ENCODE data around the gene PRDM10. TPM values are rescaled to one million over a fixed set of nuclear protein-coding genes. Genes with fewer than 3 reads are reported as not detected.

PRDM10 gene
- total RNA-seq, 1 donor: 8.0 TPM

DNA sequence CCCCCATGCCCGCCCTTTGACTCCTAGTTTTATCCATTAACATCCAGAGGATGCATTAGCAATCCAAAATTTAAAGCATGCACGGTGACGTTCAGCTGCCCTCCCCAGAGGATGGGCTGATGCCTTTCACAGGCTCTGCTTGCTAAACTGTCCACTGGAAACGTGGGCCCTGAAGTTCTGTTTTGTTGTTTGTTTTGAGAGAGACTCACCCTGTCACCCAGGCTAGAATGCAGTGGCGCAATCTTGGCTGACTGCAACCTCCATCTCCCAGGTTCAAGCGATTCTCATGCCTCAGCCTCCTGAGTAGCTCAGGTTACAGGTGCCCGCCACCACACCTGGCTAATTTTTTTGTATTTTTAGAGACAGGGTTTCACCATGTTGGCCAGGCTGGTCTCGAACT lies 146.6 kb downstream of the PRDM10 start:
- H2AFZ ChIP-seq (ENCODE audit: low read length): no peak overlapping the region
- no peak overlapping the region for H3K4me2 ChIP-seq (ENCODE audit: insufficient read depth, low read length)
- TF ChIP-seq, protein P1, sequence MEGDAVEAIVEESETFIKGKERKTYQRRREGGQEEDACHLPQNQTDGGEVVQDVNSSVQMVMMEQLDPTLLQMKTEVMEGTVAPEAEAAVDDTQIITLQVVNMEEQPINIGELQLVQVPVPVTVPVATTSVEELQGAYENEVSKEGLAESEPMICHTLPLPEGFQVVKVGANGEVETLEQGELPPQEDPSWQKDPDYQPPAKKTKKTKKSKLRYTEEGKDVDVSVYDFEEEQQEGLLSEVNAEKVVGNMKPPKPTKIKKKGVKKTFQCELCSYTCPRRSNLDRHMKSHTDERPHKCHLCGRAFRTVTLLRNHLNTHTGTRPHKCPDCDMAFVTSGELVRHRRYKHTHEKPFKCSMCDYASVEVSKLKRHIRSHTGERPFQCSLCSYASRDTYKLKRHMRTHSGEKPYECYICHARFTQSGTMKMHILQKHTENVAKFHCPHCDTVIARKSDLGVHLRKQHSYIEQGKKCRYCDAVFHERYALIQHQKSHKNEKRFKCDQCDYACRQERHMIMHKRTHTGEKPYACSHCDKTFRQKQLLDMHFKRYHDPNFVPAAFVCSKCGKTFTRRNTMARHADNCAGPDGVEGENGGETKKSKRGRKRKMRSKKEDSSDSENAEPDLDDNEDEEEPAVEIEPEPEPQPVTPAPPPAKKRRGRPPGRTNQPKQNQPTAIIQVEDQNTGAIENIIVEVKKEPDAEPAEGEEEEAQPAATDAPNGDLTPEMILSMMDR (IDR thresholded peaks at IDR 0.05; ENCODE audit: extremely low read depth, low read depth, low read length): no peak
- peaks cover 5% of the 10 kb centered on the region for H3K36me3 ChIP-seq (ENCODE audit: insufficient read depth, low read length)
- no peak overlapping the region for H3K27ac ChIP-seq (ENCODE audit: low read depth, low read length)
- peaks cover 6% of the 10 kb centered on the region for H3K4me1 ChIP-seq (ENCODE audit: insufficient read depth, low read length)
- no peaks in the 10 kb centered on the region for H3K79me2 ChIP-seq (ENCODE audit: insufficient read depth, low read length)
- H3K4me3 ChIP-seq (ENCODE audit: insufficient read depth, low read length): no peak overlapping the region
- H4K20me1 ChIP-seq (ENCODE audit: insufficient read depth, low read length): no peaks in the 10 kb centered on the region
- no peak for DNase-seq (ENCODE audit: insufficient read length, low spot score, missing footprints)
- peaks cover 20% of the 10 kb centered on the region for H3K27me3 ChIP-seq (ENCODE audit: insufficient read depth, low read length)
- no peaks in the 10 kb centered on the region for H3K9me3 ChIP-seq (ENCODE audit: low read depth, low read length)

DNA sequence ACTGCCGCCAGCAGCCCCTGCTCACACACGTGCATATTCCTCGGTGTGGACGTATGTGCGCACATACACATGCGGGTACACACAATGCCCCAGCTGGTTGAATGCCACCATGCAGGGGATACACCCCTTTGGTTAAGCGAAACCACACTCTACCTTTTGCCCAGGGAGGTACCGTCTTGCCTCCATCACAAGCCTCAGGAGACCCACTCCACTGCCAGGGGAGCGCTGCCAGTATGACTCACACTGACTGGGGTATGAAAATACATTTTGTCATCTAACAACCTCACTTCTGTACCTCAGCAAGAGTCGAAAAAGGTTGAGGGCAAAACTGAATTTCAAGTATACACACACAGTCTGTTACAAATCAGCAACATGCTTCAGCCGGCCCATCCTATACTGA lies 147.5 kb downstream of the PRDM10 start:
- Histone ChIP-seq H4K20me1 (ENCODE audit: insufficient read depth, low read length) (no peaks in the 10 kb centered on the region), H3K4me3 (ENCODE audit: insufficient read depth, low read length) (no peak overlapping the region), H3K27me3 (ENCODE audit: insufficient read depth, low read length) (peaks cover 28% of the 10 kb centered on the region), H3K4me2 (ENCODE audit: insufficient read depth, low read length) (no peak overlapping the region), H3K79me2 (ENCODE audit: insufficient read depth, low read length) (no peaks in the 10 kb centered on the region), H3K36me3 (ENCODE audit: insufficient read depth, low read length) (no peaks in the 10 kb centered on the region), H3K4me1 (ENCODE audit: insufficient read depth, low read length) (peaks cover 6% of the 10 kb centered on the region), H3K27ac (ENCODE audit: low read depth, low read length) (no peak overlapping the region), H2AFZ (ENCODE audit: low read length) (no peak overlapping the region), H3K9me3 (ENCODE audit: low read depth, low read length) (no peaks in the 10 kb centered on the region)
- DNase-seq (ENCODE audit: insufficient read length, low spot score, missing footprints): no peak
- TF ChIP-seq, protein P1 (IDR thresholded peaks at IDR 0.05; ENCODE audit: extremely low read depth, low read depth, low read length): no peak

DNA sequence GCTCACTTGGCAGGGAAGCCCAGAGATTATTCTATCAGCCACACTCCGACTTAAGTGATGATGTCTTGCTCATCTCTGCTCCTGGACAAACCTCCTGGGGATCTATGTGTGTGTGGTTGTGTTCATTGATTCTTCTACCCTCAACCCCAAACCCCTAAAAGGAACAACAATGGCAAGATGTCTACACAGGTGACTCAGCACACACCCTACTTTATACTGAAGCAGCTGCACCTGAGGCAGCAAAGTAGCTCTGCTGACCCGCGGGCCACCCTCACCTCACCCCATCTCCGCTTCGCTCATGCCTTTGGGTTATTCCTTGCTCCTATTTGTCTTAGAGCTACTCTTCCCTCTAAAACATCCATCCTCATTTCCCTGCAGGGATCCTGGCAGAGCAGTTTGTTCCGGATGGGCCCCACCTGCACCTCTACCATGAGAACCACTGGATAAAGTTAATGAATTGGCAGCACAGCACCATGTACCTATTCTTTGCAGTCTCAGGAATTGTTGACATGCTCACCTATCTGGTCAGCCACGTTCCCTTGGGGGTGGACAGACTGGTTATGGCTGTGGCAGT lies 148.3 kb downstream of the PRDM10 start:
- Histone ChIP-seq H3K9me3 (ENCODE audit: low read depth, low read length) (no peaks in the 10 kb centered on the region), H3K27ac (ENCODE audit: low read depth, low read length) (no peak overlapping the region), H4K20me1 (ENCODE audit: insufficient read depth, low read length) (no peaks in the 10 kb centered on the region), H3K4me2 (ENCODE audit: insufficient read depth, low read length) (no peak overlapping the region), H3K36me3 (ENCODE audit: insufficient read depth, low read length) (no peaks in the 10 kb centered on the region), H2AFZ (ENCODE audit: low read length) (no peak overlapping the region), H3K4me1 (ENCODE audit: insufficient read depth, low read length) (peaks cover 6% of the 10 kb centered on the region), H3K4me3 (ENCODE audit: insufficient read depth, low read length) (no peak overlapping the region), H3K79me2 (ENCODE audit: insufficient read depth, low read length) (no peaks in the 10 kb centered on the region), H3K27me3 (ENCODE audit: insufficient read depth, low read length) (peaks cover 30% of the 10 kb centered on the region)
- no peak for DNase-seq (ENCODE audit: insufficient read length, low spot score, missing footprints)
- TF ChIP-seq, protein P1 (IDR thresholded peaks at IDR 0.05; ENCODE audit: extremely low read depth, low read depth, low read length): no peak

DNA sequence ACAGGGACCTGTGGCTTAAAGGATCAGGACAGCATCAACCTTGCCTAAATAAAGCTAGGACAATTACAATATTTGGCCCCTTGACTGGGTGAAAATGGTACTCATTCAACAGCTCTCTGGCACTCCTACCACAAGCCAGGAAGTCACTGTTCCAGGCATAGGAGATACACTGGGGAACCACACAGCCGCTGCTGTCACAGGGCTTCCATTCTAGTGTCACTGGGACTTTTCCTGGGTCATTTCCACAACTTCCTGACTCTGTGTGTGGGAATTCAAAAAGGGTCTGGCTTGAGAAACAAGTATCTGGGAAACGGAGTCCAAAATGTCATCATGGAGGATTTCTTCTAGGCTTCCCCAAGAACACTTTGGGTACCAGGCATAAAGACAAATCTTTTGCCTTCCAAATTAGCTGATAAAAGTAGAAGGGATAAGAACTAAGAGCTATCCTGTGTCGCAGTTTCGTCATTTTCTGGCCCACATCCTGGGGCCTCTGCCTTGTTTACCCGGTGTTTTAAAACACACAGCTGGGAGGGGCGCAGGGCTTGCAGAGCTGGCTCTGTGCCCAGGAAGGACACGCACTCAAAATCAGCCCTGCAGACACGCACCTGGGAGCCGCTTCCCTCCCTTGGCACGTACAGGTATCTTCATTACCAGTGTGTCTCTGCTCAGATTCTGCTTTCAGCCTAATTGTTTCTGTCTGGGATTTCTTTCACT lies 149.0 kb downstream of the PRDM10 start:
- Histone ChIP-seq H3K4me2 (ENCODE audit: insufficient read depth, low read length) (no peak overlapping the region), H2AFZ (ENCODE audit: low read length) (no peak overlapping the region), H3K4me3 (ENCODE audit: insufficient read depth, low read length) (no peak overlapping the region), H3K27ac (ENCODE audit: low read depth, low read length) (no peak overlapping the region), H4K20me1 (ENCODE audit: insufficient read depth, low read length) (no peaks in the 10 kb centered on the region), H3K79me2 (ENCODE audit: insufficient read depth, low read length) (no peaks in the 10 kb centered on the region), H3K4me1 (ENCODE audit: insufficient read depth, low read length) (peaks cover 6% of the 10 kb centered on the region), H3K9me3 (ENCODE audit: low read depth, low read length) (no peaks in the 10 kb centered on the region), H3K36me3 (ENCODE audit: insufficient read depth, low read length) (no peaks in the 10 kb centered on the region), H3K27me3 (ENCODE audit: insufficient read depth, low read length) (peaks cover 37% of the 10 kb centered on the region)
- TF ChIP-seq, protein P1 (IDR thresholded peaks at IDR 0.05; ENCODE audit: extremely low read depth, low read depth, low read length): no peak
- no peak for DNase-seq (ENCODE audit: insufficient read length, low spot score, missing footprints)
